Small intestine (tissue), 7 donors: ENCODE measurements around the gene FAM170B. TPM values are rescaled to one million over a fixed set of nuclear protein-coding genes. Genes with fewer than 3 reads are reported as not detected.

Experiments used
- DNase-seq, 2 donors: peaks; one replicate each; pipeline versions ENCODE4 v3.0.0 to v3.0.0-alpha.2; 2013
- FAIRE-seq: peaks from 2 replicates; lab custom pipeline; 2012; peaks lifted over from hg19 to GRCh38; lab: Jason Lieb, UNC
- H3K27ac ChIP-seq, 3 donors: one replicate each; pipeline ENCODE4 v1.5.1; 2013; ENCODE audit warnings: low read length in 2 of 3, mild to moderate bottlenecking in 2 of 3, control low read depth in 1 of 3, inconsistent platforms in 1 of 3, low read depth in 1 of 3, moderate library complexity in 1 of 3
- H3K27me3 ChIP-seq, 3 donors: one replicate each; pipeline ENCODE4 v1.6.1; 2013; ENCODE audit warnings: low read length in 3 of 3, inconsistent platforms in 1 of 3; ENCODE audit not compliant: control insufficient read depth in 3 of 3, insufficient read depth in 3 of 3
- H3K36me3 ChIP-seq, 3 donors: one replicate each; pipeline ENCODE4 v1.6.1; 2013; ENCODE audit warnings: low read length in 3 of 3, inconsistent platforms in 1 of 3, low read depth in 1 of 3, mild to moderate bottlenecking in 1 of 3, moderate library complexity in 1 of 3; ENCODE audit not compliant: control insufficient read depth in 3 of 3, insufficient read depth in 2 of 3
- H3K4me1 ChIP-seq, 3 donors: one replicate each; pipeline ENCODE4 v1.6.1; 2013; ENCODE audit warnings: low read length in 2 of 3, inconsistent platforms in 1 of 3, low read depth in 1 of 3, mild to moderate bottlenecking in 1 of 3, moderate library complexity in 1 of 3; ENCODE audit not compliant: control insufficient read depth in 3 of 3, insufficient read depth in 2 of 3
- H3K4me3 ChIP-seq, 3 donors: one replicate each; pipeline ENCODE4 v1.5.1; 2013; ENCODE audit warnings: low read length in 3 of 3, control low read depth in 1 of 3, inconsistent platforms in 1 of 3, low read depth in 1 of 3, mild to moderate bottlenecking in 1 of 3, moderate library complexity in 1 of 3
- H3K9me3 ChIP-seq, 2 donors: one replicate each; pipeline ENCODE4 v1.6.1; 2013; ENCODE audit warnings: low read depth in 1 of 2, low read length in 1 of 2; ENCODE audit not compliant: control insufficient read depth in 2 of 2, insufficient read depth in 1 of 2
- WGBS, 3 donors: extraction: QIAGEN DNeasy Blood & Tissue Kit; methylation state at CpG; one replicate each; pipeline ENCODE4 v1.1.7; 2013; 5-methylcytosine and 5-hydroxymethylcytosine counted together
- polyA plus RNA-seq, 4 donors: library from polyadenylated mRNA; stranded (reverse) in 3 of 4; unstranded in 1 of 4; fragments of 200-250 nt in 3 of 4; fragments of 120-200 nt in 1 of 4; gene quantifications; one replicate each; pipeline versions ENCODE4 v1.2.1 to v1.2.3, GENCODE V29; 2013
- donor health status: healthy with polysubstance abuse.
- donor health status: control.
- donor health status: control.
- donor health status: Bipolar disorder and iron deficiency.
- donor health status: healthy.

The FAM170B gene
- polyA plus RNA-seq, 4 donors: not detected

DNA sequence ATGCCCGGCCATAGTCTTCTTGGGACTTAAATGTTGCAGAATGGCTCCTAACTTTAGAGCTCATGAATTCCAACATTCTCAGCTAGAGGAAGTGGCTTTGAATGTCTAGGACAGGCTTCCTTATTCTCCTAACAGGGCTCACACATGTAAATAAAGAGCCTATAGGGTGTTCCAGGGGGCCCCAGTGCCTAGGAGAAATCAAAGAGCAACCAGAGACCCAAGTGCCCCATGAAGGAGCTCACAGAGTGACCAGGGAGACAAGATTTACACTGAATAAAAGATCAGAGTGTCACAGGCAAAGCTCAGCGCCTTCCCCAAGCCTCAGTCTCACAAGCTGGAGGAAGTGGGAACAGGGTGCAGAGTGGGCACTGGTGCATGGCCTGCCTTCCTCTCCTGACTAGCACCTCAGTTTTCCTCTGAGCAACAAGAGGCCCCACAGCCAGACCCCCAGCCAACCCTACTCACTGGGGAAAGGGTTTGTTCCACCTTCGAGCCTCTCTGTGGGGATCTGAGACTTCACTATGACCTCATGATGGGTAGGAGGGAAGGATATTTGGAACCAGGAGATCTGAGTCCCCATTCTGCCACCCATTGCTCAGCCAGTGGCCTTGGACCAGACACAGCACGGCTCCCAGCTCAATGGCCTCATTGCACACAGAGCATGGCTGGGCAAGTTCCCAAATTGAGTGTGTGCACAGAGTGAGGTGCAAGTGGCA is 38.4 kb upstream of the FAM170B start:
- DNase-seq: no peak
- H3K27me3 ChIP-seq: no peaks in the 10 kb centered on the region
- H3K27ac ChIP-seq: no peak overlapping the region
- H3K36me3 ChIP-seq: no peaks in the 10 kb centered on the region
- no peak for FAIRE-seq
- H3K9me3 ChIP-seq: no peaks in the 10 kb centered on the region
- H3K4me3 ChIP-seq: no peak overlapping the region
- 85 to 92% (median 85%) methylated on average over 4 of the region's 4 CpGs for WGBS, 3 donors
- peaks cover 0 to 14% (median 3%) of the 10 kb centered on the region in 3 donors for H3K4me1 ChIP-seq

DNA sequence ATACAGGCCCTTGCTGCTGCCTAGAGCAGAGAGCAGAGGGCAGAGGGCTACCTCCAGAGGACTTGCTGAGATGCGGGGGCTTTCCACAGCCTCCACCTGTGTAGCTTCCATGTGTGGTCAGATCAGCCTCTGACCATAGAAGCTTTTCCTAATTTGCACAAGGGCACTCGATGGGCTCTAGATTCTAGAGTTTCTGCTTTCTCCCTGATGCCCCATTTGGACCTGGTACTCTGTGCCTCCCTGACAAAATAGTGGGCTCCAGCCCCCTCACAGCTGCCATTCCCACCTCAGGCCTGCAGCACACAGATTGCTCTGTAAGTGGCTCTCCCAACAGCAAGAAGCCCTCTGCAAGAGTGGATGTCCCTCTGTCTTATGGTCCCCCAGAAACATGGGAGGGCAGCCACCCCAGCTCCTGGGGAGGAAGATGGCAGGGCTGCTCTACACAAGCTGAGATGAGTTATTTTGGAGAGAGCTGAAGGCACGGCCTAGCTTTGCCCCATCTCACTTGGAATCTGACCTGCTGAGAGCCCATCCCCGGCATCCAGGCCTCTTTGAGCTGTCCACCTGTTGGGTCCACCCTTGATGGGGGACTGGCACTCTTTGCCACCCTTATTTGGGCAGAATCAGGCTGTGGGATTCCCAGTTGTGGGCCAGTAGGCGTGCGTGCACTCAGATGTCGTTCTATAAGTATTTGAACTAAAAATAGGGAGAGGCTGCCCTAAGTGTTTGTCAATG is 37.7 kb upstream of the FAM170B start:
- 74 to 86% (median 77%) methylated on average over 7 of the region's 7 CpGs for WGBS, 3 donors
- Histone ChIP-seq H3K36me3 (no peaks in the 10 kb centered on the region), H3K4me1 (peaks cover 0 to 10% (median 0%) of the 10 kb centered on the region in 3 donors), H3K9me3 (no peaks in the 10 kb centered on the region), H3K27ac (no peak overlapping the region), H3K27me3 (no peaks in the 10 kb centered on the region), H3K4me3 (no peak overlapping the region)
- no peak for FAIRE-seq
- no peak for DNase-seq

DNA sequence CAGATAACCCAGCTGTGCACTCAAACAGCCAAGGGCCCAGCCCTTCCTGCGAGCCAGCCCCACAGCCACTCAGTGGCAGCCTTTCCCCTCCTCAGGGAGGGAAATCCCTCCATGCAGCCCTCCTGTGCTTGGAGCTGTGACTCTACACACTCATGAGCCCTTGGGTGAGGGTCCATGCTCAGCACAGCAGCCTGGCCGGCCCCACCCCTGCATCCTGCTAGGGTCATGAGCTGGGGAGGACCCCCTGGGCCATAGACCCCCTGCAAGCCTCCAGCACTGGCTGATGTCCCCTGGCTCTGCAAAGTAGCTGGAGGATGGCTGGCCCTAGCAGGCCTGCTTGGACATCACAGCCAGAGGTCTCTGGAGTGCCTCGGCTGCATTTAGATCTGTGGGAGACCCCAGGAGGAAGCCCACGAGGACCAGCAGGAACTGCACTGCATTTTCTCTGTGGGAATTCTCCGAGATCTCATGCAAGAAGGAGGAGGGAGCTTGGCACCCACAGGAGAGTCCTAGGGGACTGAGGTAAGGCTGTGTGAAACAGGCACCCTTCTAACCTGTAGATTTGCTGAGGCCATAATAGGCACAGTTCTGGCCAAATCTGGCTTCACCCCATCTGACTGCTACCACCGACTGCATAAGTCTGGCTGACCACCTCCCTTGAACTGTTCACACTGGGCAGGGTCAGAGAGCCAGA is 37.0 kb upstream of the FAM170B start:
- H3K4me1 ChIP-seq: peaks cover 0 to 10% (median 0%) of the 10 kb centered on the region in 3 donors
- H3K27ac ChIP-seq: no peak overlapping the region
- DNase-seq (no peak), FAIRE-seq (no peak)
- no peak overlapping the region for H3K4me3 ChIP-seq
- no peaks in the 10 kb centered on the region for H3K9me3 ChIP-seq
- no peaks in the 10 kb centered on the region for H3K36me3 ChIP-seq
- no peaks in the 10 kb centered on the region for H3K27me3 ChIP-seq
- 49 to 83% (median 58%) methylated on average over 6 of the region's 6 CpGs for WGBS, 3 donors

DNA sequence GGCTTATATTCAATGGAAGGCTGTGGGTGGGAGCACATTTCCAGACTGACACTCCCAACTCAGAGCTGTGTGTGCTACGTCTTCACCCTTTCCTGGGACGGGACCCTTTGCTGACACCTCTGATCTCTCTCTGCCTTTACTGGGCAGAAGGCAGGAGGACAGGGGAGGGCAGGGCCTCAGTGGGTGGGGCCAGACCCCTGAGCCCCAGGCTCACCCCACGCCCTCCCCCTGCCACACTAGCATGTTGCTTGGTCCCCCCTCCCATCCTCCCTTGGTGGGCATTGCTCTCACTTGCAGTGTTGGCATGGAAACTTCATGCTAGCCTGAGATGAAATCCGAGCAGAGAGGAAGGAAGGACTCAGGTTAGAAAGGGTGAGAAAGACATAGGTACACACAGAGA is 36.0 kb upstream of the FAM170B start:
- peaks cover 0 to 2% (median 0%) of the 10 kb centered on the region in 3 donors for H3K27me3 ChIP-seq
- no peak for DNase-seq
- no peak overlapping the region for H3K4me3 ChIP-seq
- 48 to 83% (median 67%) methylated on average over 3 to 4 of the region's 4 CpGs for WGBS, 3 donors
- H3K4me1 ChIP-seq: peaks cover 0 to 4% (median 0%) of the 10 kb centered on the region in 3 donors
- H3K9me3 ChIP-seq: no peaks in the 10 kb centered on the region
- no peaks in the 10 kb centered on the region for H3K36me3 ChIP-seq
- H3K27ac ChIP-seq: no peak overlapping the region
- no peak for FAIRE-seq

DNA sequence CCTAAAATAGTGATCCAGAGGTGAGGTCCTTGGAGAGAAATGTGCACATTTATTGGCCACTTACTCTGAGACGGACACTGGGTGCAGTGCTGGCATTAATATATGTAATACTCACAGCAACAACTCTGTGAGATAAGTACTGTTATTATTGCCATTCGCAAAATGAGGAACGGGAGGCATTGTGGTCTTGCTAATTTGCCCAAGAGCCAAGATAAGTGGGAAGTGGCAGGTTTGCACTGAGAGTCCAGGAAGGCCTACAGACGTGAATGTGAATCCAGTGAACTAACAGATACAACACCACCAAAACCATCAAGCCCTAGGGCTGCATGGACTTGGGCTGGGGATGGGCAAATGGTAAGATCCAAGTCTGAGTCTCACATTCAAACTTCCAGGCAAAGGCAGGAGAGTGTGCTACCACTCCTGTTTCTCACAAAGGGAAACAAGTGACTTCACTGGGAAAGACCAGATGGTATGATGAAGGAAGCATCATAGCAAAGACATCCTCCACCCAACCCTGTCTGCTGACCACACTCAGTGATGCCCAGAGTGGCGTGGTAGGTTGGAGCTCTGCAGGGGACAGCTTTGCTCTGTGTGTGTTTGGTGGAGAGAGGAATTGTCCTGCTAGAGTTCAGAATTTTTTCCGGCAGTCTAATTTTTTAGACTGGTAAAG is 35.1 kb upstream of the FAM170B start:
- DNase-seq (no peak), FAIRE-seq (no peak)
- Histone ChIP-seq H3K27ac (no peak overlapping the region), H3K36me3 (no peaks in the 10 kb centered on the region), H3K4me1 (no peaks in the 10 kb centered on the region), H3K9me3 (no peaks in the 10 kb centered on the region), H3K27me3 (peaks cover 0 to 2% (median 0%) of the 10 kb centered on the region in 3 donors), H3K4me3 (no peak overlapping the region)
- 78 to 83% (median 81%) methylated on average over 6 of the region's 6 CpGs for whole genome bisulfite sequencing, 3 donors

DNA sequence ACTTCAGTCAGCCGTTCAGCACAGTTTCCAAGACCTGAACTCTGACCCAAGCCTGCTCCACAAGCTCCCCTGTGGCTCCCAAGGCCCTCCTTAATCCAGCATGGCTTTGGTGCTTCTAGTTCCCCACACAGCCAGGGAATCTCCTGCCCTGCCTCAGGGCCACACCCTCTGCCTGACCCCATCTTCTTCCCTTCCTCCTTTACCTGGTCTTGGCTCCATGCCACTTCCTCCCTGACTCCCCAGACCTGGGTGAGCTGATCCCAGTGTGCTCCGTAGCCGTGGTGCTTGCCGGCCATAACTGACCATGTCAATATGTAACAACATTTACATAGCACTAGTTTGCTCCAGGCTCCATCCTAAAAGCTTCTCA is 34.3 kb upstream of the FAM170B start:
- Histone ChIP-seq H3K4me1 (no peaks in the 10 kb centered on the region), H3K27me3 (peaks cover 0 to 2% (median 0%) of the 10 kb centered on the region in 3 donors), H3K36me3 (no peaks in the 10 kb centered on the region), H3K4me3 (no peak overlapping the region), H3K9me3 (no peaks in the 10 kb centered on the region), H3K27ac (no peak overlapping the region)
- FAIRE-seq (no peak), DNase-seq (no peak)
- WGBS, 3 donors: 63 to 79% (median 65%) methylated on average over 4 of the region's 4 CpGs

DNA sequence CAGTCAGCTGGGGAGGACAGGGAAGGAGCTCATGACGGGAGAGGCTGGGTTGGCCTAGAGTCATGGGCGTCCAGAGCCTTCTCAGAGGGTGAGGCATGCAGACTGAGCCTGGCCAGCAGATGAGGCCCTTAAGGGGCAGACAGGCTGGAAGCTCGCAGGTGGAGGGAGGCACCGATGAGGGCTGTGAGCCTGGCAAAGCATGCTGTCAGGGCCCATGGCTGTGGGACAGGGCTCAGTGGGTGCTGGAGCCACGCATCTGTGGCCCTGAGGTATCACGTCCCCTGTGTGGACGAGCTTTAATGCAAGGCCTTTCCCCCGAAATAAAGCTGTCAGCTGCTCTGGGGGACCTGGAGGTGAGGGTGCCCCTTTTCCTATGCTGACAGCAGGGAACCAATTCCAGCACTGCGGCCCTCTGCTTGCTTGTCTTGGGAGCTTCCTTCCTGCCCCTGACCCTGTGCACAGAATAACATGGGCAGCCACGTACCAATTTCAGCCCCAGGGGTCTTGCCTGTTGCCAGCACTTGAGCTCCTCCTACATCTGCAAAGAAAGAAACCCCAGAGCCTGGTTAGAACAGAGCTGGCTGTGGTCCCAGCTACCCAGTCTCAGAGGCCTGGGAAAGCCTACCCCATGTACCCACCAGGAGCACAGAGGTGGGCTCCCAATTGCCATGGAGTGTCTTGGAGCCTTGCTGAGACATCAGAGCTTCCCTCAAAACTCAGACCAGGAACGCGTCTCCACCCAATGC is 33.8 kb upstream of the FAM170B start:
- 82 to 86% (median 84%) methylated on average over 12 of the region's 12 CpGs for WGBS, 3 donors
- Histone ChIP-seq H3K27ac (no peak overlapping the region), H3K36me3 (no peaks in the 10 kb centered on the region), H3K27me3 (peaks cover 0 to 2% (median 0%) of the 10 kb centered on the region in 3 donors), H3K4me3 (no peak overlapping the region), H3K9me3 (no peaks in the 10 kb centered on the region), H3K4me1 (no peaks in the 10 kb centered on the region)
- DNase-seq (no peak), FAIRE-seq (no peak)
